Endothelial cell (in vitro differentiated cells): Measurements from ENCODE around the gene ITPKB. TPM values are rescaled to one million over a fixed set of nuclear protein-coding genes. Genes with fewer than 3 reads are reported as not detected.
A peak's percentile ranks its signal among the peaks of the same experiment; 100 is the strongest.

Source experiments
- DNase-seq: peaks from one replicate; pipeline ENCODE4 v3.0.0; 2021; ENCODE audit warnings: low spot score
- H3K27ac Mint-ChIP-seq: one replicate; pipeline ENCODE4 v1.8.0; 2021; ENCODE audit warnings: mixed read lengths, inconsistent platforms; ENCODE audit not compliant: unreplicated experiment
- H3K27me3 Mint-ChIP-seq: one replicate; pipeline ENCODE4 v1.8.0; 2021; ENCODE audit warnings: mild to moderate bottlenecking, moderate library complexity, mixed read lengths, inconsistent platforms; ENCODE audit not compliant: unreplicated experiment
- H3K36me3 Mint-ChIP-seq: one replicate; pipeline ENCODE4 v1.8.0; 2021; ENCODE audit warnings: mild to moderate bottlenecking, low read depth, mixed read lengths, inconsistent platforms; ENCODE audit not compliant: unreplicated experiment
- H3K4me1 Mint-ChIP-seq: one replicate; pipeline ENCODE4 v1.8.0; 2021; ENCODE audit warnings: mild to moderate bottlenecking, mixed read lengths, inconsistent platforms; ENCODE audit not compliant: unreplicated experiment
- H3K4me3 Mint-ChIP-seq: one replicate; pipeline ENCODE4 v1.8.0; 2021; ENCODE audit warnings: mild to moderate bottlenecking, mixed read lengths, inconsistent platforms; ENCODE audit not compliant: unreplicated experiment
- H3K9me3 Mint-ChIP-seq: one replicate; pipeline ENCODE4 v1.8.0; 2021; ENCODE audit warnings: mixed read lengths, inconsistent platforms; ENCODE audit not compliant: unreplicated experiment
- total RNA-seq: library from RNA; stranded (reverse); fragmentation: NEBNext Ultra II Directional; extraction: Animal tissue kit (Norgen Biotek cat#: 25700); gene quantifications from one replicate; pipeline ENCODE4 v1.2.1, GENCODE V29; 2021; ENCODE audit not compliant: unreplicated experiment
- TF ChIP-seq, protein P1 (sequence below): fragments of 200-600 bp; sonication (generic); IDR thresholded peaks from one replicate; pipeline ENCODE4 v1.5.0; 2021; ENCODE audit warnings: antibody characterized with exemption; ENCODE audit not compliant: unreplicated experiment

Gene ITPKB
- total RNA-seq, 1 donor from 2014 or later: 144 TPM

DNA sequence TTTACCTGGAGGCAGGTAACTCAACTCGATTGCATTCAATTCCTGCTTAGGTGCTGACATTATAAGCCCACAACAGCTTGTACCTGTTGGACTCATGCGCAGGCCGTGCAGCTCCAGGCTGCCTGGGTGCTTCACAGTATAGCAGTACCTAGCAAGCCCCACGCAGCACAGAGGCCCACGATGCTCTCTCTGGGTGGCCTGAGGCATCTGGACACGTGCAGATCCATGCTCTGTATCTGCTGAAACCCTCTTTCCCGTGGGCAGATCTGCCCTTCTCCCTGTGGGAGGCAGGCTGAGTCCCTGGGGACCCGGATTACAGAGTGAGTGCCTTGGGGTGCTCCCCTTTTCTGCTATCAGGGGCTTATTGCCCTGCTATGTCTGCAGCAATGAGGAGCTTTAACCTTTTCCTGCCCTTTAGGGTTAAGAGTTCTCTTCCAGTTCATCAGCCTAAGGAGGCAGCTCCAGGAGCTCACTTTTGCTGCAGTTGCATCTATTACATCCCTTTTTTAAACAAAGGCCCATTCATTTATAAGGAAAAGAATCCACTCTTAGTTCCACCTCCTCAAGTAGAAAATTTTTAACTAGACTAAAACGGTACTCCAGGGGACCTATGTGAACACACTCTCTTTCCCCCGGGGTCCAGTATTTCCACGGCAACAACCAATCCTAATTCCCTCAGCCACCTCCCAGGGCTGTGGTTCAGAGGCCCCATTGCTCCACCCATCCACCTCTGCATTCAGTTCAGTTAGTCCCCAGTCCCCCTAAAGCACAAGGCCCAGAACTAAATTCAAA, 19.3 kb downstream of the ITPKB start:
- H3K27ac Mint-ChIP-seq: no peak overlapping the region
- no peaks in the 10 kb centered on the region for H3K9me3 Mint-ChIP-seq
- H3K4me1 Mint-ChIP-seq: peaks cover 27% of the 10 kb centered on the region
- TF ChIP-seq, protein P1, sequence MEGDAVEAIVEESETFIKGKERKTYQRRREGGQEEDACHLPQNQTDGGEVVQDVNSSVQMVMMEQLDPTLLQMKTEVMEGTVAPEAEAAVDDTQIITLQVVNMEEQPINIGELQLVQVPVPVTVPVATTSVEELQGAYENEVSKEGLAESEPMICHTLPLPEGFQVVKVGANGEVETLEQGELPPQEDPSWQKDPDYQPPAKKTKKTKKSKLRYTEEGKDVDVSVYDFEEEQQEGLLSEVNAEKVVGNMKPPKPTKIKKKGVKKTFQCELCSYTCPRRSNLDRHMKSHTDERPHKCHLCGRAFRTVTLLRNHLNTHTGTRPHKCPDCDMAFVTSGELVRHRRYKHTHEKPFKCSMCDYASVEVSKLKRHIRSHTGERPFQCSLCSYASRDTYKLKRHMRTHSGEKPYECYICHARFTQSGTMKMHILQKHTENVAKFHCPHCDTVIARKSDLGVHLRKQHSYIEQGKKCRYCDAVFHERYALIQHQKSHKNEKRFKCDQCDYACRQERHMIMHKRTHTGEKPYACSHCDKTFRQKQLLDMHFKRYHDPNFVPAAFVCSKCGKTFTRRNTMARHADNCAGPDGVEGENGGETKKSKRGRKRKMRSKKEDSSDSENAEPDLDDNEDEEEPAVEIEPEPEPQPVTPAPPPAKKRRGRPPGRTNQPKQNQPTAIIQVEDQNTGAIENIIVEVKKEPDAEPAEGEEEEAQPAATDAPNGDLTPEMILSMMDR: no peak
- no peak for DNase-seq
- H3K36me3 Mint-ChIP-seq: peaks cover 29% of the 10 kb centered on the region
- H3K4me3 Mint-ChIP-seq: no peak overlapping the region
- peaks cover 9% of the 10 kb centered on the region for H3K27me3 Mint-ChIP-seq

DNA sequence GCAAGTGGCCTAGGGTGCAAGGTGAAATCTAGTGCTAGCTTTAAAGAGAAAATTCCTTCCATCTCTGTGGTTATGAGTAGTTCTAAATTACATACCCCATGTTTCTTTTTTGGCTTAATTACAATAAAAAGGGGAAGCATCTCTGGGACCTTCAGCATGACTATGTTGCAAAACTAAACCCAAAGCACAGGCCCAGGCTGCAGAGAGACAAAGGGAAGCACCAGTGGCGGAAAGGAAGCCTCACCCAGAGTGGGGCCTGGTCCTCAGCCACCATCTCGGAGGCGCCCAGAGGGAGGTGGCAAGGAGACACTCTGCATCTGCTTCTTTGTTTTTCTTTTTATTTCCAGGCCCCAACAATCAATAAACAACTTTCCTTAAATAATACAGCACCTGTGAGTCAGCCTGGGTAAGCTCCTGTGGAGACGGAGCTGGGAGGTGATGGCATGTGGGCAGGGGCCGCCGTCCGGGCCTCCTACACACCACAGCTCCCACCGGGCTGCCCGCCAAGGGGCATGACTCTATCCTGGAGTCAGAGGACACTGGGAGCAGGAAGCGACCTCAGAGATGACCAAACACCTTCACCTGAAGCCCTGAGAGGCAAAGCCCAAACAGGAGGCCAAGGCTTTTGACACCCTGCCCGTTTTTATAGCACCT, 21.7 kb downstream of the ITPKB start:
- no peaks in the 10 kb centered on the region for H3K9me3 Mint-ChIP-seq

DNA sequence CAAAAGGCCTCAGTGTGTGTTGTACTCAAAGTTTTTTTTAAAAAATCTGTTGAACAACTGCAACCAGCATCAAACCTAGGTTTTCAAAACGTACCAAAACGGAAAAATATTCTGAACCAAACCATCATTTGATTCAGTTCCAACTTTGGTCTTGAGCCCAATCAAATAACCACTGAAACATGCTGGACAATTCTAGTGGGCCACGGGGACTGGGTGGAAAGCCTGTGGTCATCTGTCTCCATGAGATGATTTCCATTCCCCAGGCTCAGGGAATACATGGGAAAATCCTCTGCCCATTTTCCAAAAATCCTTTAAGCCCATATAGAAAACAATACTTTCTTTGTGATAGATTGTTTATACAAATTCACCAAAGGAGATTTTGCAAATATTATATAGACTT, 22.5 kb downstream of the ITPKB start:
- Mint-ChIP-seq H3K4me3 (no peak overlapping the region), H3K27ac (no peak overlapping the region), H3K4me1 (peaks cover 30% of the 10 kb centered on the region), H3K9me3 (no peaks in the 10 kb centered on the region), H3K36me3 (peaks cover 33% of the 10 kb centered on the region), H3K27me3 (peaks cover 7% of the 10 kb centered on the region)
- DNase-seq: no peak
- TF ChIP-seq, protein P1: no peak

More for the DNA sequence above, 21.7 kb downstream of the ITPKB start:
- DNase-seq: no peak
- Mint-ChIP-seq H3K27ac (no peak overlapping the region), H3K4me3 (no peak overlapping the region), H3K36me3 (peaks cover 36% of the 10 kb centered on the region), H3K4me1 (peaks cover 27% of the 10 kb centered on the region), H3K27me3 (peaks cover 9% of the 10 kb centered on the region)
- TF ChIP-seq, protein P1: no peak

DNA sequence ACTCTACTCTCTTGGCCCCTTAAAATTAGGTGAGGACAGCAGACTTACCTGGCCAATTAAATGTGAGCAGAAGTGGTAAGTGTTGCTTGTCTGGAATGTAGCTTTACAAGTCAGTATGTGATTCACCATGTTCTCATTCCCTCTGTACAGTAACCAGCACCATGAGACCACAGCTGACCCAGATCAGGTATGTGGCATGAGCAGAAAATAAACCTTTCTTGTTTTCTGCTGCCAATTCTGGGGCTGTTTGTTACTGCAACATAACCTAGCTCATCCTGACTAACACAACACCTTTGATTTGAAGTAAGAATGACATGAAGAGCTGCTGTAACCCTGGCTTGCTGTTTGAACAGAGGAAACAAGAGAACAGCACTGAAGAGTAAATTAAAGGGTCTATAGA, 24.9 kb downstream of the ITPKB start:
- Mint-ChIP-seq H3K27me3 (peaks cover 9% of the 10 kb centered on the region), H3K4me1 (peaks cover 49% of the 10 kb centered on the region), H3K9me3 (no peaks in the 10 kb centered on the region), H3K4me3 (peak overlapping the region; percentile 60), H3K36me3 (peaks cover 32% of the 10 kb centered on the region), H3K27ac (no peak overlapping the region)
- DNase-seq: no peak
- TF ChIP-seq, protein P1: no peak
